Fibroblast of the conjunctiva (primary cell): ENCODE results near the gene SMAD4.

Experiments
- DNase-seq: peaks from one replicate; pipeline ENCODE4 v3.0.0-alpha.2; 2010; ENCODE audit warnings: low read depth

SMAD4 gene

DNA sequence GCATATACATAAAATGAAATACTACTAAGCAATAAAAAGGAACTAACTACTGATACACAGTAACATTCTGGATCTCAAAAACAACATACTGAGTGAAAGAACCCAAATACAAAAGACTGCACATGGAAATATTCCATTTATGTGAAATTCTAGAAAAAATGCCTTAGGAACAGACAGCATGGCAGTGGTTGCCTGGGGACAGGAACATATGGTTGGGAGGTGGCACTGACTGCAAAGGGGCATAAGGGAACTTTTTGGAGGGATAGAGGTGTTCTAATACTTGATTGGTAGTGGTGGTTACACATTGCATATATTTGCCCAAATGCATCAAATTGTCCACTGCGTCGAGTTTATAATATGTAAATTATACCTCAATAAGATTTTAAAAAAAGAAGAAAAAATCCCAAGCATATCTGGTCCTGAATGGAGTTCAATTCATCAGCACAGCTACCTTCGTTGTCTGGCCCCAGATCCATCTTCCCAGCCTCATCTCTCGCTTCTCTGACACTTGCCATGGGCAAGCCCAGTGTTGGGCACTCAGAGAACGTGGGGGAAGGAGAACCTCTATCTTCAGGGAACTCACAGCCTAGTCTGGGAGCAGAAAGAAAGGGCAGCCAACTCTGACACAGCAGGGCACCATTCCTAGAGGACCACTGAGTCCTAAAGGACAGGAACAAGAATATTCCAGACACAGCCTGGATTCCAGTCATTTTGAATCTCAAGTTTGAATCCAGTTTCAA lies 8.6 kb upstream of the SMAD4 start:
- no peak for DNase-seq

DNA sequence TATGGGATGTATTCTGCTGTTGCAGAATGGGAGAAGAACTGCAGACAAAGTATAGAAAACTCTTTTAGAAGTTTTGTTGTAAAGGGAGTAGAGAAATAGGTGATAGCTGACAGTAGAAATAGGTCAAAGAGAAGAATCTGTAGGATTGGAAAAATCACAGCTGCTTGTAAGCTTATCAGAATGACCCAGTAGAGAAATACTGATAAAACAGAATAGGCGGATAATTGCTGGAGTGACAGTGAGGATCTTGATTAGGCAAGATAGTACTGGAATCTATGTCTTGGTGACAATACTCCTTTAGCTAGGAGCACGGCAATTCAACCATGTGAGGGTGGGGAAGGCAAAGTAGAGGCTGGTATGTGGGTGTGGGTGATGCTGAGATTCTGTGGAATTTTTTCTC lies 4.5 kb upstream of the SMAD4 start:
- no peak for DNase-seq

DNA sequence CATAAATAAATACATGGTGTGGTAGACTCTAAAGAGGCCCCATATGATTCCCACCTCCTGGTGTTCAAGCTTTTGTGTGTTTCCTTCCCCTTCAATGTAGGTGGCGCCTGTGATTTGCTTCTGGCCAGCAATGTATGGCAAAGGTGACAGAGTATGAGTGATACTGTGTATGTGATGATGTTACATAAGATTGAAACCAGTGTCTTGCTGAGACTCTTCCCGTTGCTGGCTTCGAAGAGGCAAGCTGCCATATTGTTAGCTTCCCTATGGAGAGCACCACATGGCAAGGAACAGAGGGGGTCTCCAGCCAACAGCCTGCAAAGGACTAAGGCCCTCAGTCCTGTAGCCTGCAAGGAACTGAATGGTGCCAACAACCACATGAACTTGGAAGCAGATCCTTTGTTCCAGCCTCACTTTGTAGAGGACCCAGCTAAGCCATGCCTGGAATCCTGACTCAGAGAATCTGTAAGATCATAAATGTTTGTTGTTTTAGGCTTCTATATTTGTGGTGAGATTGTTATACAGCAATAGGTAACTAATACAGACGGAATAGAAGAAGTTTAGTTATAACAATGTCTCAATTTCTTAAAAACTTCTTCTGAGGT lies 1.7 kb upstream of the SMAD4 start:
- no peak for DNase-seq

DNA sequence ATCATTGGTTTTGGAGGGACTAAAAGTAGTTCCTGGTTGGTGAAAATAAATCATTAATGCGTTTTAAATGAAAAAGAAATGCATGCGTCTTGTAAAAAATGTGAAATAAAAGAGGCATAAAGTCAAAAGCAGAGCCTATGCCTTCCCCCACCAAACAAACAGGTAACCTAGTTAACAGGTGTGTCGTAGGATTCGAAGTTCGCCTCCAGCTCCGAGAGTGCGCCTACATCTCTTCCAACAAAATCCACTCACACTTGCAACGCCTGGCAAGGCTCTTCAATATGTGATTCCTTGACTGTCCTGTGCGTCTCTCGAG lies 677 bp upstream of the SMAD4 start:
- no peak for DNase-seq

DNA sequence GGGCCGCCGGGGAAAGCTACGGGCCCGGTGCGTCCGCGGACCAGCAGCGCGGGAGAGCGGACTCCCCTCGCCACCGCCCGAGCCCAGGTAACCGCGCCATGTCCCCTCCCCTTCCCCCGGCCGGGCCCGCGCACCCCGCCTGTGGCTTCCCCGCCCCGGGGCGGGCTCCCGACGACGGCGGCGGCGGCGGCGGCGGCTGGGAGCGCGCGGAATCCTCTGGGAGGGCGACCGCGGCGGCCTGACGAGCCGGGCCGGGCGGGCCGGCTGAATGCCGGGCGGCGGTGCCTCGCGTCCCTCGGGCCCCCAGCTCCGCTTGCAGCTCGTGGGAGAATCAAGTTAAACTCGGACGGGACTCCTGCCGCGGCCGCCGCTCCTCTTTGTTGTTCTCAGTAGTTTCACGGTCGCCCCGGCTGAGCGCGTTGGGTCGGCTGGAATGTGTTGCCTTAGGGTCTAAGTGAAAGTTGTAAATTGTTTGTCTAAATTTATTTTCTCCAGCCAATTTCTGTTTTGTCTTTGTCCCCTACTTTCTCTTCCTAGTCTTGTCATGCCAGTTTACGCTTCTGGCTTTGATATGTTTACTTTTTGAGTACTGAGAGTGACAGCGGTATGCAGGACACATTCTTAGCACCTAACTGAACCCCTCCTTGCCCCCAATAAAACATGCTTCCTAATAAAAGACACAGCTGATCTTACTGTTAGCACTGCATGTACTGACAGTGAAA lies 685 bp downstream of the SMAD4 start:
- no peak for DNase-seq

DNA sequence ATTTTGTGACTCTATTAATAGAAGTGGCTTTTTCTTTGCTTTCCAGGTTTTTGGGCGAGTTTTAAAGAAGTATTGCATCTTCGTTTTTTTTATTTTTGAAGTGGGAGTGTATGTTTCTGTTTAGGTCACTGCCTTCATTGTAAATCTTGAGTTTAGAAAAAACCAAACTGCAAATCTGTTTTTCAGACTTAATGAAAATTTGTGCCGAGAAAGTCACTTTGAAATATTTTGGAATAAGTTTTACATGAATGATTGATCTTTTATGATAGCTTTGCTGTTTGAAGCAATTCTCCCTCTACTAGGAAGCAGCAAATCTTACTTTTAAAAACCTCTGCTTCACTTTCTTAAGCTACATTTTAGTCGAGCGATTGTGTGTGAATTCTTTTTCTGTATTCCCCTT lies 2.2 kb downstream of the SMAD4 start:
- no peak for DNase-seq

DNA sequence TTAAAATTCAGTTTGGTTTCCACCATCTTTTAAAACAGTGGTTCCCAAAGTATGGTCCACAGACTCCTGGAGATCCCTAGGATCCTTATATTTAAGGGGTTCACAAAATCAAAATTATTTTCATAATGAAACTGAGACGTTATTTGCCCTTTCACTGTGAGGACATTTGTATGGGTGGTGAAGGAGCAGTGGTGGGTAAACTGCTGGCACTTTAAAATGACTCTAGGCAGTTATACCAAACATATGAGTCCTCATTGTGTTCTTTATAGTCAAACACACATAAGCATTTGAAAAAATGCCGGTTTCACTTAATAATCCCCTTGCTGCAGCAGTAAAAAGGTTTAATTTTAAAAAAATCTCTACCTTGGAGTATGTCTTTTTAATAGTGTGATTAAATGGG lies 7.2 kb downstream of the SMAD4 start:
- DNase-seq: no peak

DNA sequence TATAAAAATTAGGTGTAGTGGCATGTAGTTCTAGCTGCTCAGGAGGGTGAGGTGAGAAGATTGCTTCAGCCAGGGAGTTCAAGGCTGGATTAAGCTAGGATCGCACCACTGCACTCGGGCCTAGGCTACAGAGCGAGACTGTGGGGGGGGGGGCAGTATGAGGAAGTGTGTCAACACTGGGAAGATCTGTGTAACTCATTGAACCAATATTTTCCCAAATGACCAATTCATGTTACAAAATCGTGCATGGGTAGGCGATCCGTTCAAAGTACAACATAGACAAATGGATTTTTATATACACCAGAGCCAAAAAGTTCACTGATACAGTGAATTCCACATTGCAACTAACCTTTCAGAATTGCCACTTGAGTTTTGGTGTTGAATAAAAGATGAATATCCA lies 8.1 kb downstream of the SMAD4 start:
- no peak for DNase-seq

DNA sequence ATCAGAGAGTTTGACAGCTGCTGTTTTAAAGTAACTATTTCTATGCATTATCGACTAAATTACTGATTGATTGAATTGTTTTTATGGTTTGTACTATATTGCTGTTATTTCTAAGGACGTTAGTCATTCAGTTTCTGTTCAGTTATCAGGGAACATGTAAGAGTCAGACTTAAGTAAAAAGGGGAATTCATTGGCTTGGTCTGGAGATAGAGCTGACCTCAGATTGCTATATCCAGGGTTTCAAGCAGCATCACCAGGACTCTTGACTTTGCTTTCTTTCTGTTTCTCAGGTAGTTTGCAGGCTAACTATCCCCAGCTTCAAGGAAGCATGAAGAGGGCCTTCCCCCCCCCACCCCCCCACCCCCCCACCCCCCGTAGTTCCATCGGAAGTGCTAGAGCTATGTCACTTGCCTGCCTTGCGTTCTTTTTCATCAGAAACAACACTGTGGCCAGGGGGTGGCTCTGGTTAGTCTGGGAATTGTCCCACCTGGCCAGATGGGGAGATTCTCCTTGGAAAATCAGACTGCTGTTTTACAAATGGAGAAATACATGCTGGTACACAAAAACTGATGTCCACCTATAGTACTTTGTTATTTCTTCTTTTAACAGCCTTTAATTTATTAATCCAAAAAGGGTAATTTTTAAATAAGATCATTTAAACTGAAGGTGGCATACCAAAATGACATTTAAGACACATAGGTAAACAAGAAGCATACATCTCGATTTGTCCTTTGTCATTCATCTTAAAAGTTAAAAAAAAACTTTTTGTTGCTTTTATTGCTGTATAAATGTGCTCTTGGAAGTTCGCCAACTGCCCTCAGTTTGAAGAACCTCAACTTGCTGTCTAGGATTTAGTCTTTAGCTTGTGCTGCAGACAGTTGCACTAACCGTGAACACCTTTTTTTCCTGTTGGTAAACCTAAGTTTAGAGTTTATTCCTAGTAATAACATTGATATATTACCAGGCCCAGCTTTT lies 9.4 kb downstream of the SMAD4 start:
- no peak for DNase-seq

DNA sequence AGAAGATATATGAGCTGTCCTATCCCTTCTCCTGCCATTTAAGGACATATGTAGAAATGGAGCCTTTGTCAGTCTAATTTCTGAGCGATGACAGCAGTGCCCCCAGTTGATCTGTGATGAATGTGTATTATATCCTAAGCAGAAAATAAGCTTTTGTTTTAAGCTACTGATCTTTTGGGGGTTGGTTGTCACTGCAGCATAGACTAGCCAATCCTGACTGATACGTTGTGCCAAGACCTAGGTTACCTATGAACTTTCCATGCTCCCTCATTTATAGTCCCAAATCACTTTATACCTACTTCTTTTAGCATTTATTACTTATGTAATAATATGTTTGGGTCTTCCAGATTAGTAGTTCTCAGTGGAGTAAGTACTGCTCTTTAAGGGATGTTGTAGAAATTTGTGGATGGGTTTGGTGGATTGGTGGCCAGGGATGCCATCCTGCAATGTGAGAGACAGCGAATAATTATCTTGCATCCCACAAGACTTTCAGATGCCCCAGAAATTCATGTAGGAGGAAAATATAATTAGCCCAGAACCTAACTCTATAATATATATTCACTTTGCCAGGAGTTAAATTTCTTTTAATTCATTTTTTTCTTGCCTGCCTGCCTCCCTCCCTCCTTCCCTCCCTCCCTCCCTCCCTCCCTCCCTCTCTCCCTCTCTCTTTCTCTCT lies 11.8 kb downstream of the SMAD4 start:
- no peak for DNase-seq

DNA sequence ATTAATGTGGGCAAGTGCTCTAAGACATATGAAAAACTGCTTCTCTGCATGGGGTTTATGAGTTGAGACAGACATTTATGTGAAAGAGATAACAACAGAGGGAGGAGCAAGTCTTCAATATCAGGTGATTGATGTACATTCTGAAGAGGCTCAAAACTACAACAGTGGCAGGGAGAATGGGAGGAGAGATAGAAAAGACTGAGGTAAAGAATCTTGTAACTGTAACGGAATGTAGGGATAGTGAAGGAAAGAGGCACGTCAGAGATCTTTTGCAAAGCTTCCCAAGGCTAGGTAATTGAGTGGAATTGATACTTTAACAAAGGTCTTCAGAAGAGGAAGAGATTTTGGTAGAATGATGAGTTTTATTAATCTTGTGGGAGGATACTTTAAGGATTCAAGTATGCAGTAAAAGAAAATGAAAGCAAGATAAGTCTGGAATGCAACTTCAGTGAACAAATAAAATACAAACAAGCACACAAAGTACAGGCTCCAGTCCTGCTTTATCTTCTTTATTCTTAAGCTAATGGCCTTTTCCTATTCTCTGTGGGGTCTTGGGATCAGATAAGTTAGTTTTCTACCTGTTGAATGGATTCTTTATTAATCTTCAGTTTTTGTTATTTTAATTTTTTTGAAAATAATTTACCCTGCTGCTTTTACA lies 15.0 kb downstream of the SMAD4 start:
- DNase-seq: no peak

DNA sequence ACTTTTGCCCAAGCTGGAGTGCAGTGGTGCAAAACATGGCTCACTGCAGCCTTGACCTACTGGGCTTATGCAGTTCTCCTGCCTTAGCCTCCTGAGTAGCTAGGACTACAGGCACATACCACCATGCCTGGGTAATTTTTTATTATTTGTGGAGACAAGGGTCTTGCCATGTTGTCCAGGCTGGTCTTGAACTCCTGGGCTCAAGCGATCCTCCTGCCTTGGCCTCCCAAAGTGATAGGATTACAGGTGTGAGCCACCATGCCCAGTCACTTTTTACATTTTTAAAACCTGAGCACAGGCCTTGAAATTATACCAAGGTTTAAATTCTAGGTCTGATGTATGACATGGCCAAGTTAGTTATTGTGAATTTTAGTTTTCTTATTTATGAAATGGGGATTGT lies 18.2 kb downstream of the SMAD4 start:
- DNase-seq: no peak

DNA sequence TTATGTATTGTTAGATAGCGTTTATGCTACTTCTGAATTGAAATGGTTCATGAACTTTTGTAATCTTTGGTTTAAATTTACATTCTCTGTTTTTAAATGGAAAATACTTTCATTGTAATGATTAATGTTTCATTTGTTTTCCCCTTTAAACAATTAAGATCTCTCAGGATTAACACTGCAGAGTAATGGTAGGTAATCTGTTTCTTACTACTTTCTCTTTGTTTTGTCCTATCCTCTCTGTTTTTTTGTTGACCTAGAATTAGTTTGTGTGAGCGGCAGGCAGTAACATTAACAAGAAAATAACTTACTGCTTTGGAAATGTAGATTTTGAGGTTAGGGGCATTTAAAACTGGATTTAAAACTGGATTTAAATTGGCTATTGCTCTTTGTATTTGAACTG lies 19.1 kb downstream of the SMAD4 start:
- no peak for DNase-seq

DNA sequence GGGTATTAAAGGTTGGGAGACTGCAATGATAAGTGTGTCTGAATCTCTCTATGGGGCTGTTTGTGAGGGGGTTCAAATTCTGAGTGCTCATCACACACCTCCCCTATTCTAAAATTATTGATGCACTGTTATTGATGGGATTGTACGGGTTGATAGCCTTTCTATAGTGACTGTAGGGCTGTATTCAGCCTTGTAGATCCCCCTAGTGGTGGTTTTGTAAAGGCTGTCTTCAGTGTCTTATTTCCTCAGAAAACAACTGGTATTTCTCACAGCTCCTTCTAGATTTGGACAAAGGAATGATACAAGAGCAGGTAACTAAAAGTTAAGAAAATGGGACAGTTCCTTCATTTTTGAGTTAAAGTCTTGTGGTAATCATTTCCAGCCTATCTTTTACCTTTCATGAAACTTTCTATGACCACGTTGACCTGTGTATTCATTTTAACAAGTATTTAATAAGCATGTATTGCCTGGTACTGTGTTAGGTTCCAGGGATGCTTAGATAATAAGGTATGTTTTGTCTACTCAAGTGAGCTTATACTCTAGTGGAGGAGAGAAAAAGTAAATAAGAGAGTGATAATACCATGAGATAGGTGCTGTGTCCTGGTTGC lies 21.2 kb downstream of the SMAD4 start:
- DNase-seq: no peak

DNA sequence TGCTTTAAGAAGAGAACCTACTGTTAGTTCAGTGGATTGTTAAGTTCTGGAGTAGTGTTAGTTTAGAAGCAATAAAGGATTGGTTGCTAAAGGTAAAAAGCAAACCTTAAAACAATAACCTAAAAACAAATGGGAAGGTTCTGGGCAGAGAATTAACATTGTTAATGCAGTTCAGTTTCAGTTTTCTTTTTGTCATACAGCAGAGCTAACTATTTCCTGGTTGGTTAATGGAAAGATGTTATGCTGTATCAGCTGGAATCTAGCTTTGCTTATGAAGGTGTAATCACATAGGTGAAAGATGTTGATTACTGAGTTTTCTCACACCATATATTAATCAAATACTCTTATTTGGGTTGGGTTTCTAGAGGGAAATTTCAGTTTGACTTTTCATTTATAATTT lies 23.8 kb downstream of the SMAD4 start:
- no peak for DNase-seq

DNA sequence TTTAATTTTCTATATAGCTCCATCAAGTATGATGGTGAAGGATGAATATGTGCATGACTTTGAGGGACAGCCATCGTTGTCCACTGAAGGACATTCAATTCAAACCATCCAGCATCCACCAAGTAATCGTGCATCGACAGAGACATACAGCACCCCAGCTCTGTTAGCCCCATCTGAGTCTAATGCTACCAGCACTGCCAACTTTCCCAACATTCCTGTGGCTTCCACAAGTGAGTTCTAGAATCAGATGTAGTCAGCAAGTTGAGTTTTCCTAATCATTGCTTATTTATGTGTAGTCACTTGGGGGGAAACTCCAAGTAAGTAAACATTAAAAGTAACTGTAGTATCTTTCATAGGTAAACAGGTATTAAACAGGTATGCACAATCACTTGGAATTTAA lies 24.8 kb downstream of the SMAD4 start:
- DNase-seq: no peak

DNA sequence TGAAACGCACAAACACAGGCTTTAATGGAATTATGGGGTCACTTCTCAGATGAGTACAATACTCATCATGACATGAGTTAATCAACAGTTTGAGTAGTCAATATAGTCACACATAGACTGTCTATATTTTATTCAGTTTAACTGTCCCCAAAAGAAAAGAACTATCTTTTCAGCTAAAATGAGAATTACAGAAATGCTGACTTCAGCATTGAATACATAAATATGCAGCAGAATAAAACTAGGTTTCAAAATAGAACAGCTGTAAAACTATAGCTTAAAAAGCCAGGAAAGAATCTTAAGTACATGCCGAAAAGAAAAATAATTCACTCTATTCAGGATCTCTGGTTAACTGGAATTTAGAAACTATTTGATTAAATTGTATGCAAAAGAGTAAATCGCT lies 30.0 kb downstream of the SMAD4 start:
- DNase-seq: no peak

DNA sequence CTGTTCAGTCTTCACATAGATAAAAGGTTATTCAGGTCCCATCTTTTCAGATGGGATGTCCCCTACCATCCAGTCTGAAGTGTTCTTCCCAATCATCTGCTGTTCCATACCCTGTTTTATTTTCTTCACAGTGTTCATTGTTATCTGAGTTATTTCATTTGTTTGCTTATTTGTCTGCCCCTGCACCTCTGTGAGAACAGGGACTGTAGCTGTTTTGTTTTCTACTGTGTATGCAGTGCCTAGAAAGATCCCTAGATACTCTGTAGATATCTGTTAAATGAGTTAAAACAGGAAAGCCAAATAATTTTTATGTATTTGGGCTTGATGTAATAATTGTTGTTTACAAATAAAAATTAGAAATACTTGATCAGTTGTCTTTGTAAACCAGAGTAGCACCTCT lies 34.2 kb downstream of the SMAD4 start:
- DNase-seq: no peak

DNA sequence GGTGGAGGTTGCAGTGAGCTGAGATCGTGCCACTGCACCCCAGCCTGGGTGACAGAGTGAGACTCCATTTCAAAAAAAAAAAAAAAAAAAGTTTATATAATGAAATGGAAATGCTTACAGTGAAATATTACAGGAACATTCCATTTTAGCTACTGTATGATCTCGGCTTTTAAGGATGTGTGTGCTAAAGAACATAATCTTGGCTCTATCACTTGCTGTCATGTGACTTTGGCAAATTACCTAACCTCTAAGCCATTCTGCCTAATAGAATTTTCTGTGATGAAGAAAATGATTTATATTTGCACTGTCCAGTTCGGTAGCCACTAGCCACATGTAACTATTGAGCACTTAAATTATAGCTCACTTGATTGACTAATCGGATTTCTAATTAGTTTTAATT lies 36.3 kb downstream of the SMAD4 start:
- DNase-seq: peak; percentile 47

DNA sequence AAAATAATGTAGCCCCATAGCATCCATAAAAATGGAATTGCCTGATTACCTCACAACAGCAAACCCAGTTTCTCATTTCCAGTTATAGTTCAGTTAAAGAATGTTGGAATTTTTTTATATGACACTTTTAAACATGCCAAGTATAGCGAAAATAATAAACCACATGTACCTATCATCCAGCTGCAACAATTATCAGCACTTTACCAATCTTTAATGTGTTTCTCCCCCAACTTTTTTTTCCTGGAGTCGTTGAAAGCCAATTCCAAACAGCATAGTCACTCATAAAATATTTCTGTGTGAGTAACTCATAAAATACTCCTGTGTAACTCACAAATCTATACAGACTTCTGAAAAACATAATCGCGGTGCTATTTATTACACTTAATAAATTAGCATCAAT lies 38.1 kb downstream of the SMAD4 start:
- peak; percentile 5 for DNase-seq

DNA sequence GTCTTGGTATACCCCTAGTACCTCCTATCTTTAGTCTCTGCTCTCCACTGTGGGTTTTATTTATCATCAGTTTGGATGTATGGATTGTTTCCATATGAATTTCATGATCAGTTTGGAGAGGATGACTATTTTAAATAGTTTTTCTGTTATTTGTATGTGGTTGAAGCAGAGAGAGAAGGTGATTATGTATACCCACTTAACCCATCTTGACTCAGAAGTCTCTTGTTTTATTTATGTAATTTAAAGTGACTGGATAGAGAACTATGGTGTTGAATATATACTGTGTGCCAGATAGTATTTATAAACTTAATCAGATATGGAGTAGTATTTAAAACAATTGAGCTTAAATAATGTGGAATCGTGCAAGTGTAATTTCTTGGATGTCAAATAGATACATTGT lies 39.9 kb downstream of the SMAD4 start:
- no peak for DNase-seq
